IMR-90 (cell line): ENCODE results near the gene FOXK1. TPM values are rescaled to one million over a fixed set of nuclear protein-coding genes. Genes with fewer than 3 reads are reported as not detected.

Experiments
- ATAC-seq: fragments of 200-7000 bp; cut with Tn5 transposase; 2 replicates; pipeline ENCODE4 v1.9.1; 2020; ENCODE audit warnings: low read depth, mild to moderate bottlenecking, moderate library complexity
- BruUV-seq: library from RNA; stranded (reverse); fragments of 400-500 nt; replicated peaks from 2 replicates; lab custom pipeline; 2021; lab: Mats Ljungman, UMichigan
- CTCF ChIA-PET: fragments of 300-600 bp; formaldehyde crosslinking; extraction: SDS; loops from one replicate; lab custom pipeline; 2021; ENCODE audit warnings: antibody characterized with exemption; lab: Yijun Ruan, JAX
- POLR2A ChIA-PET: fragments of 300-600 bp; sonication (Branson Sonifier 250); formaldehyde crosslinking; loops from one replicate; lab custom pipeline; 2022; ENCODE audit warnings: antibody characterized with exemption; ENCODE audit not compliant: unreplicated experiment; lab: Charles Lee
- DNase-seq: peaks from one replicate; pipeline ENCODE4 v3.0.0; 2013
- H2AFZ ChIP-seq: replicated peaks from 2 replicates; pipeline ENCODE3; 2013; ENCODE audit warnings: low read length, mild to moderate bottlenecking; ENCODE audit not compliant: poor library complexity
- H2AK5ac ChIP-seq: 2 replicates; pipeline ENCODE4 v1.6.1; 2013; ENCODE audit warnings: low read depth, low read length, inconsistent platforms
- H2AK9ac ChIP-seq: replicated peaks from 2 replicates; pipeline ENCODE3; 2013; ENCODE audit warnings: mild to moderate bottlenecking, low read depth, low read length, moderate library complexity; ENCODE audit not compliant: poor library complexity
- H2BK120ac ChIP-seq: 2 replicates; pipeline ENCODE4 v1.6.1; 2013; ENCODE audit warnings: low read depth, low read length, inconsistent platforms
- H2BK15ac ChIP-seq: 3 replicates; pipeline ENCODE4 v1.6.1; 2013; ENCODE audit warnings: low read depth, low read length, inconsistent platforms
- H2BK20ac ChIP-seq: 2 replicates; pipeline ENCODE4 v1.6.1; 2013; ENCODE audit warnings: low read depth, mild to moderate bottlenecking, inconsistent platforms, low read length, moderate library complexity
- H2BK5ac ChIP-seq: 2 replicates; pipeline ENCODE4 v1.6.1; 2013; ENCODE audit warnings: mild to moderate bottlenecking, low read depth, low read length, inconsistent platforms; ENCODE audit not compliant: poor library complexity, severe bottlenecking
- H3K14ac ChIP-seq: replicated peaks from 2 replicates; pipeline ENCODE4 v1.6.1; 2013; ENCODE audit warnings: low read depth, low read length, inconsistent platforms
- H3K18ac ChIP-seq: 2 replicates; pipeline ENCODE4 v1.6.1; 2013; ENCODE audit warnings: low read depth, low read length, control low read depth
- H3K23ac ChIP-seq: 2 replicates; pipeline ENCODE4 v1.6.1; 2013; ENCODE audit warnings: low read depth, low read length, inconsistent platforms
- H3K27ac ChIP-seq: 2 replicates; pipeline ENCODE4 v1.5.1; 2013; ENCODE audit warnings: mild to moderate bottlenecking, control low read depth, low read length; ENCODE audit not compliant: insufficient read depth
- H3K27me3 ChIP-seq: 2 replicates; pipeline ENCODE4 v1.6.1; 2013; ENCODE audit warnings: low read length; ENCODE audit not compliant: control insufficient read depth, insufficient read depth
- H3K36me3 ChIP-seq: 2 replicates; pipeline ENCODE4 v1.6.1; 2013; ENCODE audit warnings: low read length, mixed read lengths; ENCODE audit not compliant: control insufficient read depth, insufficient read depth
- H3K4ac ChIP-seq: 2 replicates; pipeline ENCODE4 v1.6.1; 2013; ENCODE audit warnings: low read depth, low read length, inconsistent platforms
- H3K4me1 ChIP-seq: 2 replicates; pipeline ENCODE4 v1.6.1; 2013; ENCODE audit warnings: low read length, mixed read lengths; ENCODE audit not compliant: control insufficient read depth, insufficient read depth
- H3K4me2 ChIP-seq: 2 replicates; pipeline ENCODE4 v1.6.1; 2013; ENCODE audit warnings: low read depth, mild to moderate bottlenecking, control low read depth, low read length, moderate library complexity
- H3K4me3 ChIP-seq: 2 replicates; pipeline ENCODE4 v1.5.1; 2013; ENCODE audit warnings: low read depth, mild to moderate bottlenecking, control low read depth, low read length, moderate library complexity; ENCODE audit not compliant: insufficient read depth
- H3K56ac ChIP-seq: 2 replicates; pipeline ENCODE4 v1.6.1; 2013; ENCODE audit warnings: low read length, inconsistent platforms; ENCODE audit not compliant: insufficient read depth; ENCODE audit errors: extremely low read depth
- H3K79me1 ChIP-seq, 2 experiments: 2 replicates each; pipeline ENCODE4 v1.6.1; 2013; ENCODE audit warnings: low read length in 2 of 2, inconsistent platforms in 1 of 2, low read depth in 1 of 2
- H3K9ac ChIP-seq: 2 replicates; pipeline ENCODE4 v1.6.1; 2013; ENCODE audit warnings: low read depth, low read length, control low read depth
- H3K9me1 ChIP-seq: 2 replicates; pipeline ENCODE4 v1.6.1; 2013; ENCODE audit warnings: low read length, inconsistent platforms; ENCODE audit not compliant: insufficient read depth
- H3K9me3 ChIP-seq: 2 replicates; pipeline ENCODE4 v1.6.1; 2013; ENCODE audit warnings: low read length; ENCODE audit not compliant: control insufficient read depth, insufficient read depth
- H4K20me1 ChIP-seq: 2 replicates; pipeline ENCODE4 v1.6.1; 2013; ENCODE audit warnings: low read length, inconsistent platforms; ENCODE audit not compliant: insufficient read depth
- H4K5ac ChIP-seq: 2 replicates; pipeline ENCODE4 v1.6.1; 2013; ENCODE audit warnings: mild to moderate bottlenecking, low read depth, low read length, control low read depth
- H4K8ac ChIP-seq, 2 experiments: 2 replicates each; pipeline ENCODE4 v1.6.1; 2013; ENCODE audit warnings: low read depth in 2 of 2, low read length in 2 of 2, control low read depth in 1 of 2, inconsistent platforms in 1 of 2
- H4K91ac ChIP-seq: 2 replicates; pipeline ENCODE4 v1.6.1; 2013; ENCODE audit warnings: low read depth, low read length, inconsistent platforms; ENCODE audit not compliant: insufficient read depth
- BHLHE40 ChIP-seq: fragments of 150-350 bp; IDR thresholded peaks from 2 replicates; pipeline ENCODE4 v1.6.1; 2016; ENCODE audit warnings: mild to moderate bottlenecking, low read depth, low read length
- CEBPB ChIP-seq: IDR thresholded peaks from 2 replicates; pipeline ENCODE4 v1.6.1; 2012; ENCODE audit warnings: low read depth, low read length, improper control_type of control experiment
- CHD1 ChIP-seq: IDR thresholded peaks from 2 replicates; pipeline ENCODE4 v1.6.1; 2012; ENCODE audit warnings: low read depth, low read length, improper control_type of control experiment
- FOS ChIP-seq: fragments of 150-350 bp; IDR thresholded peaks from 2 replicates; pipeline ENCODE4 v1.6.1; 2016; ENCODE audit warnings: low read depth, low read length
- MAFK ChIP-seq: IDR thresholded peaks from 2 replicates; pipeline ENCODE4 v1.6.1; 2012; ENCODE audit warnings: low read depth, low read length, improper control_type of control experiment
- MAZ ChIP-seq: IDR thresholded peaks from 2 replicates; pipeline ENCODE4 v1.6.1; 2012; ENCODE audit warnings: low read depth, mild to moderate bottlenecking, low read length, improper control_type of control experiment, moderate library complexity, borderline replicate concordance
- MXI1 ChIP-seq: IDR thresholded peaks from 2 replicates; pipeline ENCODE4 v1.6.1; 2012; ENCODE audit warnings: low read depth, mild to moderate bottlenecking, low read length, moderate library complexity, borderline replicate concordance
- NFE2L2 ChIP-seq: fragments of 150-350 bp; IDR thresholded peaks from 2 replicates; pipeline ENCODE4 v1.6.1; 2016; ENCODE audit warnings: low read depth, mild to moderate bottlenecking, low read length
- POLR2A ChIP-seq: IDR thresholded peaks from 2 replicates; pipeline ENCODE4 v1.6.1; 2012; ENCODE audit warnings: mild to moderate bottlenecking, low read depth, low read length
- RAD21 ChIP-seq: IDR thresholded peaks from 2 replicates; pipeline ENCODE4 v1.6.1; 2012; ENCODE audit warnings: low read length, improper control_type of control experiment
- RCOR1 ChIP-seq: IDR thresholded peaks from 2 replicates; pipeline ENCODE4 v1.6.1; 2012; ENCODE audit warnings: mild to moderate bottlenecking, low read length, improper control_type of control experiment; ENCODE audit not compliant: insufficient replicate concordance
- RFX5 ChIP-seq: IDR thresholded peaks from 2 replicates; pipeline ENCODE4 v1.8.0; 2012; ENCODE audit warnings: low read depth, mild to moderate bottlenecking, low read length, moderate library complexity
- SMC3 ChIP-seq: fragments of 150-350 bp; IDR thresholded peaks from 2 replicates; pipeline ENCODE4 v1.6.1; 2016; ENCODE audit warnings: low read depth, mild to moderate bottlenecking, antibody characterized with exemption, low read length, moderate library complexity
- WGBS, 2 experiments: methylation state at CpG; one replicate each; pipeline versions ENCODE4 v1.1.5 to v1.1.7; 2013; ENCODE audit warnings: missing lambda C conversion rate in 2 of 2; ENCODE audit not compliant: insufficient read length in 1 of 2; ENCODE audit errors: extremely low coverage in 2 of 2; 5-methylcytosine and 5-hydroxymethylcytosine counted together
- dilution Hi-C: fragments of 300-500 bp; cut with HindIII; formaldehyde crosslinking; loops from one replicate; pipeline ENCODE4 v1.14.3; 2018; ENCODE audit warnings: low sequenced_read_pairs; ENCODE audit not compliant: unreplicated experiment
- in situ Hi-C: fragments of 300-500 bp; cut with MboI; formaldehyde crosslinking; loops from 3 replicates; pipeline ENCODE4 v1.14.3; 2019; ENCODE audit warnings: low sequenced_read_pairs, inconsistent platforms, mixed read lengths
- intact Hi-C: fragments of 100-400 bp; cut with micrococcal nuclease; formaldehyde crosslinking; loops from 2 replicates; pipeline ENCODE4 v1.10.0; 2022
- polyA plus RNA-seq, 3 experiments: library from polyadenylated mRNA; depleted of rRNA; stranded (reverse); fragments of >200 nt; gene quantifications; 2 replicates each; pipeline ENCODE4 v1.2.3, GENCODE V29; 2012; ENCODE audit warnings: low replicate concordance in 1 of 3
- total RNA-seq: library from RNA; depleted of rRNA; stranded (reverse); fragments of >200 nt; gene quantifications from 2 replicates; pipeline ENCODE4 v1.2.3, GENCODE V29; 2012
- TF ChIP-seq, protein P1 (sequence below): conservative IDR thresholded peaks from 2 replicates; pipeline ENCODE4 v1.5.1; 2012; ENCODE audit warnings: mild to moderate bottlenecking, low read depth, low read length, improper control_type of control experiment
- TF ChIP-seq, protein P2 (sequence below): fragments of 150-350 bp; IDR thresholded peaks from 2 replicates; pipeline ENCODE4 v1.6.1; 2017; ENCODE audit warnings: mild to moderate bottlenecking, antibody characterized with exemption, low read length, low read depth
- TF ChIP-seq, protein P3 (sequence below): fragments of 150-350 bp; IDR thresholded peaks from 2 replicates; pipeline ENCODE4 v1.6.1; 2016; ENCODE audit warnings: low read depth, mild to moderate bottlenecking, low read length, moderate library complexity, borderline replicate concordance

Gene FOXK1
- total and polyA plus RNA-seq, 2 of the 4 experiments (the other 2 are of a cell fraction): 4.3 to 8.8 TPM

DNA sequence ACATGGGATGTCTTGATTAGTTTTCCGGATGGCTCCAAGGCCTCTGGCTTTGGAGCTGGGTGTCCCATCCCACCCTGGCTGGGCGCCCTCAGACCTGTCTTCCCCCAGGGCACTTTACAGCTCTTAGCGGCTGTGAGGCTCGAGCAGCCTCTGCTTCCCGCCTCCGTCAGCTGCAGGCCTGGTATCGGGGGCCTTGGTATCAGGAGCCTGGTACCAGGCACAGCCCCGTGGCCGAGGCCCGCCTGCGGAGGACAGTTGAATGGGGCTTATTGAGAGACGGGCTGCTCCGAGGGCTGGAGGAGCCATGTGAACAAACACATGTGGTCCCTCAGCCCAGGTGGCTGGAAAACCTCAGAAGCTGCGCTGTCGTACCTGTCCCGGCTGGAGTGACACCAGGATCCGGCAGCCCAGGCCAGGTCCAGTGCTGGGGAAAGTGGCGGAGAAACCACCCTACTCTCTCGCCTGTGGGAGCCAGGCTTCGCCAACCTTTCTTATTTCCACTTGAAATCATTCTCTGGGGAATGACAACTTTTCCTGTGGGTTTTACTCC is 69.4 kb downstream of the FOXK1 start:
- Histone ChIP-seq H3K27me3 (no peaks in the 10 kb centered on the region), H3K56ac (no peak overlapping the region), H3K9ac (no peak overlapping the region), H3K4me3 (no peak overlapping the region), H3K4me2 (no peak overlapping the region), H4K20me1 (peaks cover 17% of the 10 kb centered on the region; the same call in 1 of the 2 replicates), H3K4me1 (peaks cover 3% of the 10 kb centered on the region; the same call in 1 of the 2 replicates), H3K14ac (no peak overlapping the region), H2AK5ac (no peak overlapping the region; the same call in 1 of the 2 replicates), H2AK9ac (peak overlapping the region; percentile 61), H3K9me3 (no peaks in the 10 kb centered on the region), H3K36me3 (peaks cover 60% of the 10 kb centered on the region), H2BK120ac (no peak overlapping the region), H2BK20ac (no peak overlapping the region), H3K9me1 (no peaks in the 10 kb centered on the region), H3K27ac (no peak overlapping the region), H4K91ac (no peak overlapping the region), H3K79me1 (peaks cover 12 to 61% of the 10 kb centered on the region in 2 experiments), H4K5ac (no peak overlapping the region), H3K18ac (no peak overlapping the region), H4K8ac (no peak overlapping the region), H2BK15ac (no peak overlapping the region), H3K4ac (no peak overlapping the region), H2AFZ (no peak overlapping the region), H3K23ac (no peak overlapping the region), H2BK5ac (no peak overlapping the region)
- WGBS, 2 experiments: 96% methylated on average over 10 of the region's 20 CpGs; no CpG with 5 or more reads in 1 of the 2 experiments
- in situ Hi-C loops (loop anchor here (25.0 kb wide), 1 partner anchor 1889 kb away; no protein-coding TSS in a partner anchor), dilution Hi-C loops (no loop called here), intact Hi-C loops (no loop called here)
- BruUV-seq: no TSS peak
- ChIA-PET POLR2A (no interaction called here), CTCF (no interaction called here)
- TF ChIP-seq RFX5: no peak
- no peak for TF ChIP-seq BHLHE40
- TF ChIP-seq, protein P1, sequence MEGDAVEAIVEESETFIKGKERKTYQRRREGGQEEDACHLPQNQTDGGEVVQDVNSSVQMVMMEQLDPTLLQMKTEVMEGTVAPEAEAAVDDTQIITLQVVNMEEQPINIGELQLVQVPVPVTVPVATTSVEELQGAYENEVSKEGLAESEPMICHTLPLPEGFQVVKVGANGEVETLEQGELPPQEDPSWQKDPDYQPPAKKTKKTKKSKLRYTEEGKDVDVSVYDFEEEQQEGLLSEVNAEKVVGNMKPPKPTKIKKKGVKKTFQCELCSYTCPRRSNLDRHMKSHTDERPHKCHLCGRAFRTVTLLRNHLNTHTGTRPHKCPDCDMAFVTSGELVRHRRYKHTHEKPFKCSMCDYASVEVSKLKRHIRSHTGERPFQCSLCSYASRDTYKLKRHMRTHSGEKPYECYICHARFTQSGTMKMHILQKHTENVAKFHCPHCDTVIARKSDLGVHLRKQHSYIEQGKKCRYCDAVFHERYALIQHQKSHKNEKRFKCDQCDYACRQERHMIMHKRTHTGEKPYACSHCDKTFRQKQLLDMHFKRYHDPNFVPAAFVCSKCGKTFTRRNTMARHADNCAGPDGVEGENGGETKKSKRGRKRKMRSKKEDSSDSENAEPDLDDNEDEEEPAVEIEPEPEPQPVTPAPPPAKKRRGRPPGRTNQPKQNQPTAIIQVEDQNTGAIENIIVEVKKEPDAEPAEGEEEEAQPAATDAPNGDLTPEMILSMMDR: no peak
- TF ChIP-seq RAD21: no peak
- TF ChIP-seq, protein P2, sequence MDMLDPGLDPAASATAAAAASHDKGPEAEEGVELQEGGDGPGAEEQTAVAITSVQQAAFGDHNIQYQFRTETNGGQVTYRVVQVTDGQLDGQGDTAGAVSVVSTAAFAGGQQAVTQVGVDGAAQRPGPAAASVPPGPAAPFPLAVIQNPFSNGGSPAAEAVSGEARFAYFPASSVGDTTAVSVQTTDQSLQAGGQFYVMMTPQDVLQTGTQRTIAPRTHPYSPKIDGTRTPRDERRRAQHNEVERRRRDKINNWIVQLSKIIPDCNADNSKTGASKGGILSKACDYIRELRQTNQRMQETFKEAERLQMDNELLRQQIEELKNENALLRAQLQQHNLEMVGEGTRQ: no peak
- no peak for TF ChIP-seq RCOR1
- no peak for TF ChIP-seq POLR2A
- TF ChIP-seq MAFK: no peak
- no peak for TF ChIP-seq SMC3
- TF ChIP-seq FOS: no peak
- TF ChIP-seq MXI1: no peak
- TF ChIP-seq CEBPB: no peak
- TF ChIP-seq, protein P3, sequence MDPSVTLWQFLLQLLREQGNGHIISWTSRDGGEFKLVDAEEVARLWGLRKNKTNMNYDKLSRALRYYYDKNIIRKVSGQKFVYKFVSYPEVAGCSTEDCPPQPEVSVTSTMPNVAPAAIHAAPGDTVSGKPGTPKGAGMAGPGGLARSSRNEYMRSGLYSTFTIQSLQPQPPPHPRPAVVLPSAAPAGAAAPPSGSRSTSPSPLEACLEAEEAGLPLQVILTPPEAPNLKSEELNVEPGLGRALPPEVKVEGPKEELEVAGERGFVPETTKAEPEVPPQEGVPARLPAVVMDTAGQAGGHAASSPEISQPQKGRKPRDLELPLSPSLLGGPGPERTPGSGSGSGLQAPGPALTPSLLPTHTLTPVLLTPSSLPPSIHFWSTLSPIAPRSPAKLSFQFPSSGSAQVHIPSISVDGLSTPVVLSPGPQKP: no peak
- no peak for TF ChIP-seq CHD1
- no peak for TF ChIP-seq NFE2L2
- no peak for TF ChIP-seq MAZ
- DNase-seq (no peak), ATAC-seq (no peak)
